GM03348 (cell line): ENCODE data around the gene FNDC5.

Source experiments
- DNase-seq: peaks from one replicate; pipeline ENCODE4 v3.0.0; 2012; ENCODE audit warnings: low spot score

Gene FNDC5

DNA sequence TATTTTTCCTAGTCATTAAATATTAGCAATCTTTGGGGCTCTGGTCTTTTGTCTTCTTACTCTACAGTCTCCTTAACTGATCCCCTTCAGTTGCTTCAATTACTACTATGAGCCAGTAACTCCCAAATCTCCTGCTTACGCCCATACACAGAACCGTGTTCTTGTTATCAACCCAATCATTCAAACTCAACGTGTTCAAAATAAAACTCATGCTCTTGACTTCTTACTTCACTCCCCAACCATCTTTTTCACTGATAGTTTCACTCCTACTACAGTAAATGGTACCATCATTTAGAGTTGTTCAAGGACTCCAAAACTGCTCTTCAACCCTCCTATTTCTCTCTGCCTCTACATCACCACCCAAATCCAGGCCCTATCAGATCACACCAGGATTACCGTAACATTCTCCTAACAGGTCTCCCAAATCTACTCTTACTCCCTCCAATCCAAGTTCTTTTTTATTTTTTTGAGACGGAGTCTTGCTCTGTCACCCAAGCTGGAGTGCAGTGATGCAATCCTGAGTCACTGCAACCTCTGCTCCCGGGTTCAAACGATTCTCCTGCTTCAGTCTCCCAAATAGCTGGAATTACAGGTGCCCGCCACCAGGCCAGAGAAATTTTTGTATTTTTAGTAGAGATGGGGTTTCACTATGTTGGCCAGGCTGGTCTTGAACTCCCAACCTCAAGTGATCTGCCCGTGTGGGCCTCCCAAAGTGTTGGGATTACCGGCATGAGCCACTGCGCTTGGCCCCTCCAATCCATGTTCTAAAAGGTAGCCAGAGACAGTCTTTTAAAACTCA, 56.6 kb downstream of the FNDC5 start:
- no peak for DNase-seq
